ENCODE data around the gene SMKR1. TPM values are rescaled to one million over a fixed set of nuclear protein-coding genes. Genes with fewer than 3 reads are reported as not detected.

Gene SMKR1
- total and polyA plus RNA-seq, 3 donors from 2014 or later: 57.0 to 231 (median 210) TPM

DNA sequence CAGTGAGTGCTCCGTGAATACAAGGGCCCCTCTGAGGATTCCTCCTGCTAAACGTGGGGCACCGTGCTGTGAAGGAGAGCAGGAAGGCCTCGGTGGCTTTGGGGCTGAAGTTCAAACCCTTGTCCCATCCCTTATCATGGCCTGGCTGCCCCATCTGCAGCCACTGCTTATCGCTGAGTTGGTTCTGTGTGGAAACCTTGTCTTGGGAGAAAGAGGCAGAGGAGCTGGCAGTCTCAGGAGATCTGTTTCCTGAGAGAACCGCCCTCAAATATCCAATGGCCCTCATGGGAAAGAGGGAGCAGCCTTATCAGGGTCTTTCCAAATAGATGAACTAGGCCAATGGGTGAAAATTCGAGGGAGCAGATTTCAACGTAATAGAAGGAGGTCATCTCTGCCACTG lies 57.2 kb downstream of the SMKR1 start:
- Histone ChIP-seq H3K4me1 (no peaks in the 10 kb centered on the region), H3K4me3 (no peak overlapping the region), H3K27ac (no peak overlapping the region), H3K36me3 (ENCODE audit: low read depth, missing control alignments) (no peaks in the 10 kb centered on the region), H3K9me3 (no peaks in the 10 kb centered on the region), H3K27me3 (no peaks in the 10 kb centered on the region)
- intact Hi-C loops (cut with DNase I; ENCODE audit: low total_unique reads): no loop called here
- WGBS, 2 donors: 82 to 92% methylated on average over 8 of the region's 8 CpGs
- no peak for DNase-seq
- TF ChIP-seq CTCF (IDR thresholded peaks at IDR 0.05): no peak
- no peak for TF ChIP-seq POLR2A (IDR thresholded peaks at IDR 0.05)

DNA sequence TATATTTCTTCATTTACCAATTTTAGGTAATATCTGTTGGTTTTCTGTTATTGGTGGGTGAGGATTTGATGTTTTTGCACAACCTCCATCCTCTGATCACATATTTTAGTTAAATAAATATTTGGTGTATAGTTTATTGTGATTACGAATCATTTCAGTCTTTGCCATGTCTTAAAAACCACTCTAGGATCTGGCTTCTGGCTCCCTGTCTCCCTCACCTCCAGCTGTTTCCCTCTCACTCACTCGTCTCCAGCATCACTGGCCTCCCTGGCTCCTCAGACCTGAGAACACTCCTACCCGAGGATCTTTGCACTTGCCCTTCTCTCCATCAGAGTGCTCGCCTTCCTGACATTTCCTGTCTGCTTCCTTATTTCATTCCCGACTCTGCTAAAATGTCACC lies 58.5 kb downstream of the SMKR1 start:
- Histone ChIP-seq H3K4me3 (no peak overlapping the region), H3K27ac (no peak overlapping the region), H3K27me3 (no peaks in the 10 kb centered on the region), H3K36me3 (ENCODE audit: low read depth, missing control alignments) (no peaks in the 10 kb centered on the region), H3K9me3 (no peaks in the 10 kb centered on the region), H3K4me1 (no peaks in the 10 kb centered on the region)
- intact Hi-C loops (cut with DNase I; ENCODE audit: low total_unique reads): no loop called here
- WGBS, 2 donors: 68 to 74% methylated on average over 5 of the region's 5 CpGs
- no peak for TF ChIP-seq POLR2A (IDR thresholded peaks at IDR 0.05)
- TF ChIP-seq CTCF (IDR thresholded peaks at IDR 0.05): no peak
- DNase-seq: no peak

- Histone ChIP-seq H3K27me3 (no peaks in the 10 kb centered on the region), H3K4me3 (no peak overlapping the region), H3K27ac (no peak overlapping the region), H3K9me3 (no peaks in the 10 kb centered on the region), H3K4me1 (no peaks in the 10 kb centered on the region), H3K36me3 (ENCODE audit: low read depth, missing control alignments) (no peaks in the 10 kb centered on the region)
- 68 to 70% methylated on average over 12 of the region's 12 CpGs for WGBS, 2 donors
- intact Hi-C loops (cut with DNase I; ENCODE audit: low total_unique reads): no loop called here
- no peak for TF ChIP-seq CTCF (IDR thresholded peaks at IDR 0.05)
- no peak for TF ChIP-seq POLR2A (IDR thresholded peaks at IDR 0.05)
- no peak for DNase-seq
Measured at GRCh38 chr7:129561677-129562359, 59.5 kb downstream of the SMKR1 start.

Small RNAs within 50 kb of the gene (small RNA-seq; reads per million reads assigned to genes)
- gene RNU1-72P: 0 reads per million in 2 donors
- gene SNRPGP3: 0 to 0.28 reads per million in 2 donors

Other genes with a start within 250 kb of the SMKR1 start
- 10 to 100 TPM; 25.5 to 54.0 TPM for gene STRIP2, start 68.1 kb upstream of the SMKR1 start, total RNA-seq
- 18.8 TPM for gene STRIP2, start 68.1 kb upstream of the SMKR1 start, polyA plus RNA-seq (ENCODE audit: insufficient read depth, low read depth, low replicate concordance)
- 10 to 100 TPM; 26.9 to 41.6 TPM for gene NRF1, start 109.2 kb downstream of the SMKR1 start, total RNA-seq
- gene NRF1, start 109.2 kb downstream of the SMKR1 start, polyA plus RNA-seq (ENCODE audit: insufficient read depth, low read depth, low replicate concordance): 16.9 TPM

Measured in testis (tissue), 3 donors.